A549 (cell line): Measurements from ENCODE around the gene NSD1.

Experiments used
- BHLHE40 ChIP-seq: IDR thresholded peaks from 2 replicates; pipeline ENCODE4 v1.6.1; 2012; ENCODE audit warnings: low read depth, low read length, inconsistent platforms
- MYC ChIP-seq: IDR thresholded peaks from 2 replicates; pipeline ENCODE4 v1.6.1; 2012; ENCODE audit warnings: mild to moderate bottlenecking, inconsistent platforms, low read length, improper control_type of control experiment, borderline replicate concordance
- NFE2L2 ChIP-seq: fragments of 150-350 bp; conservative IDR thresholded peaks from 2 replicates; pipeline ENCODE4 v1.6.1; 2014; ENCODE audit warnings: low read length
- RCOR1 ChIP-seq: fragments of 150-350 bp; IDR thresholded peaks from 2 replicates; pipeline ENCODE4 v1.6.1; 2014; ENCODE audit warnings: antibody characterized with exemption, low read length, low read depth
- RFX5 ChIP-seq: fragments of 450-650 bp; IDR thresholded peaks from 2 replicates; pipeline ENCODE4 v1.7.1; 2014; ENCODE audit warnings: antibody characterized with exemption, mild to moderate bottlenecking, moderate library complexity
- ZFP36 ChIP-seq: fragments of 450-650 bp; IDR thresholded peaks from 2 replicates; pipeline ENCODE4 v1.6.1; 2014; ENCODE audit warnings: borderline replicate concordance; ENCODE audit not compliant: partially characterized antibody
- TF ChIP-seq, protein P1 (sequence below): fragments of >200 bp; sonication (Bioruptor Twin); formaldehyde crosslinking; IDR thresholded peaks from 3 replicates; pipeline ENCODE4 v1.5.1; 2016
- TF ChIP-seq, protein P2 (sequence below): IDR thresholded peaks from 2 replicates; pipeline ENCODE4 v1.6.1; 2012

DNA sequence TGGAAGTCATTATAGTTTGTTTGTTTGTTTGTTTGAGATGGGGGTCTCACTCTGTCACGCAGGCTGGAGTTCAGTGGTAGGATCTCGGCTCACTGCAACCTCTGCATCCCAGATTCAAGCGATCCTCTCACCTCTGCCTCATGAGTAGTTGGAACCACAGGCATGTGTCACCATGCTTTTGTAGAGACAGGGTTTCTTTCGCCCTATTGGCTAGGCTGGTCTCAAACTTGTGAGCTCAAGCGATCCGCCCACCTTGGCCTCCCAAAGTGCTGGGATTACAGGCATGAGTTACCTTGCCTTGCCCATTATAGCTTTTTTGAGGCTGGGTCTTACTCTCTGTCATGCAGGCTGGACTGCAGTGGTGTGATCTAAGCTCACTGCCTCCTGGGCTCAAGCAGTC is 28.8 kb downstream of the NSD1 start:
- no peak for TF ChIP-seq NFE2L2
- no peak for TF ChIP-seq RCOR1
- TF ChIP-seq, protein P1, sequence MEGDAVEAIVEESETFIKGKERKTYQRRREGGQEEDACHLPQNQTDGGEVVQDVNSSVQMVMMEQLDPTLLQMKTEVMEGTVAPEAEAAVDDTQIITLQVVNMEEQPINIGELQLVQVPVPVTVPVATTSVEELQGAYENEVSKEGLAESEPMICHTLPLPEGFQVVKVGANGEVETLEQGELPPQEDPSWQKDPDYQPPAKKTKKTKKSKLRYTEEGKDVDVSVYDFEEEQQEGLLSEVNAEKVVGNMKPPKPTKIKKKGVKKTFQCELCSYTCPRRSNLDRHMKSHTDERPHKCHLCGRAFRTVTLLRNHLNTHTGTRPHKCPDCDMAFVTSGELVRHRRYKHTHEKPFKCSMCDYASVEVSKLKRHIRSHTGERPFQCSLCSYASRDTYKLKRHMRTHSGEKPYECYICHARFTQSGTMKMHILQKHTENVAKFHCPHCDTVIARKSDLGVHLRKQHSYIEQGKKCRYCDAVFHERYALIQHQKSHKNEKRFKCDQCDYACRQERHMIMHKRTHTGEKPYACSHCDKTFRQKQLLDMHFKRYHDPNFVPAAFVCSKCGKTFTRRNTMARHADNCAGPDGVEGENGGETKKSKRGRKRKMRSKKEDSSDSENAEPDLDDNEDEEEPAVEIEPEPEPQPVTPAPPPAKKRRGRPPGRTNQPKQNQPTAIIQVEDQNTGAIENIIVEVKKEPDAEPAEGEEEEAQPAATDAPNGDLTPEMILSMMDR = no peak
- TF ChIP-seq, protein P2, sequence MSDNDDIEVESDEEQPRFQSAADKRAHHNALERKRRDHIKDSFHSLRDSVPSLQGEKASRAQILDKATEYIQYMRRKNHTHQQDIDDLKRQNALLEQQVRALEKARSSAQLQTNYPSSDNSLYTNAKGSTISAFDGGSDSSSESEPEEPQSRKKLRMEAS = no peak
- TF ChIP-seq RFX5 = no peak
- TF ChIP-seq ZFP36 = no peak
- no peak for TF ChIP-seq BHLHE40
- no peak for TF ChIP-seq MYC
